GM12878 (cell line): ENCODE measurements around the gene TRAPPC3. TPM values are rescaled to one million over a fixed set of nuclear protein-coding genes. Genes with fewer than 3 reads are reported as not detected.

Experiments
- CHD4 ChIP-seq: fragments of 200-600 bp; sonication (generic); IDR thresholded peaks from 2 replicates; pipeline ENCODE4 v1.6.1; 2016; ENCODE audit warnings: mild to moderate bottlenecking
- KDM1A ChIP-seq: fragments of 200-600 bp; sonication (generic); IDR thresholded peaks from 2 replicates; pipeline ENCODE4 v1.6.1; 2016; ENCODE audit warnings: borderline replicate concordance
- MTA3 ChIP-seq: IDR thresholded peaks from 2 replicates; pipeline ENCODE4 v1.6.1; 2012; ENCODE audit warnings: low read length, inconsistent platforms, borderline replicate concordance
- NBN ChIP-seq: fragments of 450-650 bp; IDR thresholded peaks from 2 replicates; pipeline ENCODE4 v1.6.1; 2016
- PBX3 ChIP-seq: IDR thresholded peaks from 2 replicates; pipeline ENCODE4 v1.6.1; 2011; ENCODE audit warnings: mild to moderate bottlenecking, low read depth, low read length, moderate library complexity; ENCODE audit not compliant: insufficient replicate concordance
- SPI1 ChIP-seq: IDR thresholded peaks from 2 replicates; pipeline ENCODE4 v1.6.1; 2011; ENCODE audit warnings: low read depth, mild to moderate bottlenecking, low read length, moderate library complexity, borderline replicate concordance; ENCODE audit not compliant: insufficient read depth
- USF2 ChIP-seq: IDR thresholded peaks from 2 replicates; pipeline ENCODE4 v1.6.1; 2011; ENCODE audit warnings: low read depth, low read length, improper control_type of control experiment, borderline replicate concordance
- ZBTB11 ChIP-seq: fragments of 450-650 bp; formaldehyde crosslinking; IDR thresholded peaks from 2 replicates; pipeline ENCODE4 v1.5.0; 2022; ENCODE audit warnings: mild to moderate bottlenecking, missing genetic modification characterization
- polyA plus RNA-seq, 11 experiments: library from polyadenylated mRNA; depleted of rRNA in 4 of 11; unstranded in 6 of 11; stranded (reverse) in 5 of 11; fragments of >200 nt; fragmentation: Nextera tagmentation in 4 of 11; fragmentation: Illumina TruSeq in 1 of 11; extraction: Ambion mirVana in 4 of 11; extraction: Trizol in 1 of 11; gene quantifications; 1 replicate in 1 of 11; 2 replicates in 10 of 11; pipeline versions ENCODE4 v1.2.1 to v1.2.3, GENCODE V29; 2011 to 2016; ENCODE audit warnings: inconsistent platforms in 2 of 11, missing spikeins in 2 of 11, low read depth in 1 of 11
- total RNA-seq, 4 experiments: library from RNA; depleted of rRNA in 3 of 4; stranded (reverse); fragments of >200 nt in 3 of 4; fragmentation: Illumina TruSeq in 1 of 4; extraction: Trizol in 1 of 4; gene quantifications; 2 replicates each; pipeline versions ENCODE4 v1.2.1 to v1.2.3, GENCODE V29; 2013 to 2021

Gene TRAPPC3
- total and polyA plus RNA-seq, 10 of the 15 experiments (the other 5 are each of a cell fraction or from before 2014, with no cell fraction given) = 14.7 to 122 (median 70.5) TPM

GRCh38 chr1:36093226-36093625 is 56.1 kb downstream of the TRAPPC3 start (continued):
- TF ChIP-seq ZBTB11 (CRISPR knock-in tag) (no peak), SPI1 (no peak), NBN (no peak), MTA3 (no peak), CHD4 (no peak), KDM1A (no peak), PBX3 (no peak), USF2 (no peak)
